ENCODE results near the gene GALNT2.

Gene GALNT2

DNA sequence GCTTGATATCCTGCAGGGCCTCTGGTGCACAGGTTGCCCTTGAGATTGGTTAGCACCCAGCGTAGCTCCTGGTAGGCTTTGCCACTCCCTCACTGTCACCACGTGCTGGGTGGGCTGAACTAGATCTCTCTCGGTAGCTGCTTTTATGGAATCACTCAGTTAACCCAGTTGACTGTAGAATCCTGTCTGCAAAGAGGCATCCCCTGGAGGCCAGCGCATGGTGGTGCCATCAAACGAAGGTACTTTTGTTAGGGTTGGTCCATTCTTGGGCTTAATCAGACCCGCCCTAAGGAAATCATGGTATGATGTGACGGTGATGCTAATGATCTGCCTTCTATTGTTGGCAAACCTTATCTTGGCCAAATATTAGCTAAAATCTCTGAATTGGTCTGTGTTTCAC lies 153.4 kb downstream of the GALNT2 start:
- DNase-seq: no peak

DNA sequence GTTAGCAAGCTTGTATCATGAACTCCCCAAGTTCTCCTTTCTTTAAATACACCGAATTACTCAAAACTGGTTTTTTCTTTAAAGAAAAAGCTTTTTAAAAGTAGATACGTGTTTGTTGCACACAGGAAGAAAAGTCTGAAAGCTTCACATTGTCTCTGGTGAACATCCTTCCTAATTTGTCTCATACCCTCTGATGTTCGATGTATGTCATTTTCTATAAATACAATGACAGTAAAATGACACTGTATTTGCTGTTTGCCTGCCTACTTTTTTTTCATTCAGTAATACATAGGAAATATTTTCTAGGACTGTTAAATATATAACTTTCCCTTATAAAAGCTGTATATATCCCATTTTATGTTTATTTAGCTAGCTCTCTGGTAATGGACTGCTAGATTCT lies 153.9 kb downstream of the GALNT2 start:
- DNase-seq: no peak

DNA sequence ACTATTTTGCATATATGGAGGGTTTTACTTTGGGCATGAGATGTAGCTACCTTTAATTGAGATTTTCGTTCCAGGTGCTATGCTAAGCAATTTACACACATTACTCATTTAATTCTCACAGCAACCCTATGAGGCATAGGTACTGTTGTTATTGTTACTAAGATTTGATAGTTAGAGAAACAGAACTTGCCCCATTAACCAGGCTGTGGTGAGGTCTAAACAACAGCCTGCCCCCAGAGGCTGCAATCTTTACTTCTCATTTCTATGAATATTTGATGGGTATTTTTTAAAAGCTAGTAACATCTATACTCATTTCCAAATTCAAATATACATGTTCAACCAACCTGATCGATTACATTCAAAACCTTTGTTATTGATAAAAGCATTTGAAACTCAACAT lies 155.6 kb downstream of the GALNT2 start:
- no peak for DNase-seq

DNA sequence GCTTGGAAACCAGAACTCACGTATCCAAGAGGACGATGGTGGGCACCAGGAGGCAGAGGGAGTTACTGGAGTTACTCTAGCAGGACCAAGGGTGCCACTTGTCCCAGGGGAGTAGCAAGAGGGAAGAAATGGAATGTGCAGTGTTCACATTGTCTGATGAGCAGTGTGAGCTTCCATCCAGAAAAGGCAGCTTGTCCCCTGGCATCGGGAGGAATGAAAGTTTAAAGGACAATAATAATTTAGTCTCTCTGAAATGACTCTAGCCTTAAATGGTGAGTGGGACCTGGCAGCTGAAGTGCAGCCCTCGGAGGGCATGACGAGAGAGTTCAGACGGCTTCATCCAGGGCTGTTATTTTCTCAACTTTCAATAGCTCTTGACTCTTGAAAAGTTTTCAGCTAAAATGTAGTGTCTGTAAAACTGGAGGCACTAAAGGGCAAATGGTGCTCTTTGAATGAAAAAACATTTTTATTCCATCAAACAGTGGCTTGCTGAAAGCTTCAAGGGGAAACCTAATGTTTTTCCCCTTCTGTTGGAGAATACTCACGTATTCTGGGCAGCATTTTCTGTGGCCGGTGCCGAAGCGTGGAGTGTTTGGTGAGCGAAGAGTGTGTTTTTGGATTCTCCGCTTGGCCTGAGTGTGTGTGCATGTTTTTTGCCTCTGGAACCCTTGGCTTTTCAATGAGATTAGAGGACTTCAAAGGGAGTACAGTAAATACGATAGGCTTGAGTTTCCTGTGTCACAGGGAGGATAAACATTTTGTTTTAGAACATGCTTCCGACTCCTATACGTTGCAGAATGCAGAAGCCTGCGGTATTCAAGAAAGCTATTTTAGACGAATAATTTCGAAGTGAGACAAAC lies 157.3 kb downstream of the GALNT2 start:
- no peak for DNase-seq

DNA sequence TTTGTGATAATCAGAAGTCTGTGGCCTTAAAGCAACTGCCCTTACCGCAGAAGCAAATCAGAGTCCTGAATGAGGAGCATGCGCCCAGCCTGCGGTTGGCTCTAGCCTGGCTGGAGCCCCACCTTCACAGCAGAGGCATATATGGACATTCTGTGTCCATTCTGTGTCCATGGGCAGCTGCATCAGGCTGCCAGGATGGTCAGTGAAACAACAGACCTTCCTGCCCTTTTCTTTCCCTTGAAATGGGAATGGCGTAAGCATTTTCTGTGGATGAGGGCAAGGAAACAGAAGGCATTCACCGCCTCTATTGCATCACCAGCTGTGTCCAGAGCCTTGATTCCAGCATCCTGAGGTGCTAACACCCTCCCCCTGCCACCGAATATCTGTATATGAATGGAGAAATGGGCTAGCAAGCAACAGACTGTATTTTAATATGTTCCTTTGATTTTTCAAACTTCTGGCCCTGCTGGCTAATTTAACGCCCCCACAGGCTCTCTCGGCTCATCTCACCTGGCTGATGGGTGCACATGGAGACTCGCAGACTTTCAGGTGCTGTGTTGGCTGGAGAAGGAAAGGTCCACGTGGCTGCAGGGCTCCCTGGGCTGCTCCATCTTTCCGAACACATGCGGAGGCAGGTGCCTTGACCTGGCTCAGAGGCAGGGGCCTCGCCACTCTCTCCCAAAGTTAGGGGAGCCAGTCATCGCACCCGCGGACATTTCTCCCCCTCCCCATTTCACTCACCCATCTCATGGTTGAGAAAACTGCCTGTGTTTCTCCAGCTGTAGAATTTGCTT lies 159.2 kb downstream of the GALNT2 start:
- DNase-seq: no peak

DNA sequence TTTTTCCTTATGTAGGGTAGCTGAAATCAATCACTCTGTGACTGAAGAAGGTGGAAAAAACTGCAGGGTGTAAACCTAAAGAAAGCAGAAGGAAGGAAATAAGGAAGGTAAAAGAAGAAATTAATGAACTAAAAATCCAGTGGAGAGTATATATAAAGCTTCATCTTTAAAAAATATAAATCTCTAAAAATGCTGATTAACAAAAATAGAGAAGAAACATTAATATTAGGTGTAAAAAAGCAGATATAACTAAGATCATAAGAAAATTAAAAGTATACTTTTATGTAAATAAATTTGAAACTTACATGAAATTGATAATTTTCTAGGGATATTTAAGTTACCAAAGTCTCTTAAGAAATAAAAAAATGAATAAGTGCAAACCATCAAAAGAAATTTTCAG lies 159.8 kb downstream of the GALNT2 start:
- DNase-seq: no peak

DNA sequence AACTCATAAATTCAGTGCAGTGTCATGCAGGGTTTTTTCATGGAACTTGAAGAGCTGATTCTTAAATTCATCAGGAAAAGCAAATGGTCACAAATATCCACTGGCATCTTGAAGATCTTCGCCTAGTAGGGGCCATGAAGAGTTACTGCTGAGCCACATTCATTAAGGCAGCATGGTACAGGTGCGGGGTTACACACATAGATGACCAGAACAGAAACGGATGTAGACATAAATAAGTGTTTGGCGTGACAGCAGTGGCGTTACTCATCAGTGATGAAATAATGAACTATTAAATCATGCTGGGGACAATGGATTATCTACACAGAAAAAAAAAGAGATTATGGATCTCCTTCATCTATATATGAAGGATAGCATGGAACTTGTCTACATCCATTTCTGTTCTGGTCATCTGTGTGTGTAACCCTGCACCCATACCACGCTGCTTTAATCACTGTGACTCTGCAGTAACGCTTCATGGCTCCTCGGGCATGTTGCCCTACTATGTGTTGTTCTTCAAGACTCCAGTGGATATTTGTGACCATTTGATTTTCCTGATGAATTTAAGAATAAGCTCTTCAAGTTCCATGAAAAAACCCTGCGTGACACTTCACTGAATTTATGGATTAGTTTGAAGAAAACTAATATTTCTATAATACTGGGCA lies 161.3 kb downstream of the GALNT2 start:
- DNase-seq: no peak

DNA sequence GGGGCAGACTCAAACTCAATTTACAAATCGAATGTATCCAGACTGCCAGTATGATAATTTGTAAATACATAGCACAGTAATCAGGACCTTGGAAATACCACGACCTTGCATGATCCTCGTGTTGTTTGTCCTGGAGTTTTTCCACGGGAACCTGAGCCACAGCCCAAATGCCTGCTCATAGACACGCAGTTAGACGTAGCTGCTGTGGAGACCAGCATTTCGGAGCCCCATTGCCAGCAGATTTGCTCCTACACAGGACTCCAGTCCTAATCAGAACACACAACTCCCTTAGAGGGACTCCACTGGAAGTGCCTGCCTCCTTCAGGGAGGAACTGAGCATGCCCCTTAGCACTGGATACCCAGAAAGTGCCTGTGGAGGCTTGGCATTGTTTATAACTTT lies 163.2 kb downstream of the GALNT2 start:
- no peak for DNase-seq

DNA sequence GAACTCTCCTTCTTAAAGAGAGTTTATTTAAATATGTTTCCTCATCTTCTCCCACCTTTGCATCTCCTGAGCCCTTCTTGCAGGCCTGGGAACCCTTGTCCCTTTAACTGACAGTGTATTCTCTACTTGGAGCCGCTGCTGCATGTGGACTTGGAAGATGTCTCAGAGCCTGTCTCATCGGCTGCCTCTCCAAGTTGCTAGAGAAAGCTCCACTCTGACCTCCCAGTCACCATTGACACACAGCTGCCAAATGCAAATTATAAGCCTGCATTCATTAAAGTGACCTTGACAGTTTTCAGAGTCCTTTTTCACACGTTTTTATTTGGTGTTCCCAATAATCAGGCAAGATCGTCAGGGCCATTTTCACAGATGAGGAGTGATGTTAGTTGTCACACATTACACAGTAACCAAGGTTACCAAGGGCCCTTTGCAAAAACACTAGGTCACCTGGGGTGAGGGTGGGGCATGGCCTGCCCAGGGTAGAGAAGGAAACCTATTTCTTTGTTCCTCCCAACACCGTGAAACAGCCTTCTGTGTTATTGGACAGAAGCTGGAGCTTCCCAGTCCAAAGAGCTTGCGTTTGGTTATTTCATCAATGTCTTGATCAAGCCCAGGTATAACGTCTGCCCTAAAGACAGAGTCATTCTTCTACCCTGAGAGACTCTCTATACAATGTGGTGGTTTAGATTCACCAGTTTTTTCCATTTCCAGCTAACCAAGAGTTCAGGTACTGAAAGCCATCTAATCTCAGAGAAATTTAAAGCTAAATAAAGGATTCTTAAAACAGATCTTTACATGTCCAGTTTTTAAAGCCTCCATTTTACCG lies 164.1 kb downstream of the GALNT2 start:
- no peak for DNase-seq

DNA sequence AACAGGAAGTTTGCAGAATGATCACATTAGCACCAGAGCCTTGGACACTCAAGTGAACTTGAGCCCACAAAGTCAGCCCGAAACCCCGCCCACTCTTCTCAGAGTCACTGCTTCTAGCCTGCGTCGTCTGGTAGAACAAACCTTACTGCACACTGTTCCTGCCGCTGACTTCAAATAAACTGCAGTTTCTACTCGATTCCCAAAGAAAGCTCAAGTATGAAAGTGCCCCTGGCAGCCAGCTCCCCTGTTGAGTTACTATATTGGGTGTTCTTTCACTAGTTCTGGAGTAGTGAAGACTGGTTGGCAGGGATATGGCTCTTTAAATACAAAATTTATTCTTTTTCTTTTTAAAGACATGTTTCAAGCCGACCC lies 164.7 kb downstream of the GALNT2 start:
- no peak for DNase-seq

DNA sequence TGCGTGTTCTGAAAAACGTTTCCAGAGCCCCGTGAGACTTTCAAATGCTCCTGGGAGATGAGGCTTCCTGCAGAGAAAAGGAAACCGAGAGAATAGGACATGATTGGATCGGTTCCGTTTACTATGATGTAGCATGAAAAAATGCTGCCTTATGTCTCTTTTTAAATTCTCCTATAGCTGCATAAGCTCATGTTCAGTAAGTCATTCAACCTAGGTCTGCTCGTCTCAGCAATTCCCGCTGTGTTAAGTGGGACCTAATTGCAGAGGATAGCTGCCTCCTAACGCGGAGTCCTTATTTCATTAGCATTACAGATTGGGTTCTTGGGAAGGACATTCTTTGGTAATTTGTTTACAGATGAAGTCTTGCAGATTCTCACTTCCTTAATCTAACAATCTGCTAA lies 165.3 kb downstream of the GALNT2 start:
- no peak for DNase-seq

DNA sequence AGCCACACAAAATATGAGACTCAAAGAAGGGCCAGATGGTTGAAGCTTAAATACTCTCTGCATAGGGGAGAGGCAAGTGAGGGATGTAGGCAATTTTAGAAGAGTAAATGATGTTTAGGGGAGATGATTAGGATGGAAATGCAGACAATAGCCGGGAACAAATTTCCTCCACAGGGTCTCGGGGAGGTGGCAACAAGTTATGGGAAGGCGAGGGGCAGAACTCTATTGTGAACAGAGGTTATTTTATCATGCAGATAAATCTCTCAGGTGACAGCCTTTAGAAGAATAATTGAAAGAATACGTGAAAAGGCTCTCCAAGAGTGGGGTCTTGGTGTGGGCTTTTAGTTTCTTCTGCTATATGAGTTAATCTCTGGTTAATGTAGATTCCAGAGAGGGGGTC lies 166.7 kb downstream of the GALNT2 start:
- no peak for DNase-seq

DNA sequence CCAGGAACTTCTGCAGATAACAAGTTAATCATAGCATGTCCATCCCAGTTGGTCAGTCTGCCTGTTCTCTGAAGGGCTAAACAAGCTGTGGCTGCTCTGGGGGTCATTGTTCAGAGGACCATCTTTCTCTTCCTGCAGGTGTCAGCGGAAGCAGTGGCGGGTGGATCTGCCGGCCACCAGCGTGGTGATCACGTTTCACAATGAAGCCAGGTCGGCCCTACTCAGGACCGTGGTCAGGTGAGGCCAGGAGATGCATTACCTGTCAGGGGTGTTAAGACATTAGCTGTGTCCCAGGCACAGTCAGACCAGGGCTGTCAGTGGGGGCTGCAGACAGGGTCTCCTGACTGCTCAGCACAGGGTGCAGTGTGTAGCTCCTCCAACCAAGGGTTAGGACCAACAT lies 168.8 kb downstream of the GALNT2 start:
- DNase-seq: no peak

DNA sequence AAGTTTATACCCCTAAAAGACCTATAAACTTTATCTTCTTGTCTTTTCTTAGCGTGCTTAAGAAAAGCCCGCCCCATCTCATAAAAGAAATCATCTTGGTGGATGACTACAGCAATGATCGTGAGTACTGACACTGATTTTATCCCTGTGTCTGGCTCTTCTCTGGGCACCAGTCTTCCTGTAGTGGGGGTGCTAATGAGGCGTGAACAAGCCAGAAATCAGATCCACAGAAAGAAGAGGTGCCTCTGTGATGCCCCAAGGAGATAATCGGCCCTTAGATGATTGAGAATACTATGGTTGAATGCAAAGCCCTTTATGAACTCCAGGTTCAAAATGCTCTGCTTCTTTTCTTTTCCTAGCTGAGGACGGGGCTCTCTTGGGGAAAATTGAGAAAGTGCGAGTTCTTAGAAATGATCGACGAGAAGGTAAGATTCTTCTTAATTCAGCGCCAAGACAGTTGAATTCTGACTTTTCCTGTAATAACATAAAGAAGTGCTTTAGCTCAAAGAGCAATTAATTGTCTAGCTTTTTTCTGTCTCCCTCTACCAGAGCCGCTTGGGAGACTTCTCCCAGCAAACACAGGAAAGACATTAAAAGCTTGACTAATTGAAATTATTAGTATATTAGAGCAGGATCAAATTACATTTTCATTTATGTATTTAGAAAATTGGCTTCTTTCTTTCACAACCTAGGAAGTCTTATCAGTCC lies 169.4 kb downstream of the GALNT2 start:
- no peak for DNase-seq

DNA sequence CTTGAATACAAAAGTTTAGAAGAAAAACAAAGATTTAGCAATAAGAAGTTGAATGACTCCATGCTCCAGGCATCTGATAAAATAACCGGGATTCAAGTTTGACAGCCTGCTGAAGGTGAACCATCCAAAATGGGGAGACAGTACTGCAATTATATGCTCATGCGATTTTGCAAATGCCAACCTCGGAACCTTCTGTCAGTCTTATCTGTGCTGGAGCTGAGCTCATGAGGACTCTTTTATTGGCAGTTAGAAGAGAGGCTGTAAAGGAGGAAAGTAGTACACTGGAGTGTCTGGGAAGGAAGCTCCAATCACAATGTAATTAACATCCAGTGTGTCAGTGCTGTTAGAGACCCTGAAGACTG lies 170.0 kb downstream of the GALNT2 start:
- DNase-seq: no peak

DNA sequence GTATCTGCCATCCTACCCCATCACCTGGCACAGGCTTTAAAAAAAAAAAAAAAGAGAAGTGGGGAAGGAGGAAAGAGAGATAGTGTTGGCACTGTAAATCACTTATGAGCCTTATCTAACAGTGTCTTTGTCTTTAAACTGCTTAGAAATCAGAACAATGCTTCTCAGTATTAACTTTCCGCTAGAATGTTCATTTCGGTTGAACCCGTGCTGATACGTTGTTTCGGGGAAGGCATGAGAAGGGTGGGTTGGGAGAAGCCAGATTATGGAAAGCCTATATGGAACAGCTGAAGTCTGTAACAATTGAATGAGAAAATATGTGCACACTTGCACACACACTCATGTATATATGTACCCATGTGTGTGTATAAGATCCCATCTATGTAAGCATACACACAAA lies 170.8 kb downstream of the GALNT2 start:
- no peak for DNase-seq

DNA sequence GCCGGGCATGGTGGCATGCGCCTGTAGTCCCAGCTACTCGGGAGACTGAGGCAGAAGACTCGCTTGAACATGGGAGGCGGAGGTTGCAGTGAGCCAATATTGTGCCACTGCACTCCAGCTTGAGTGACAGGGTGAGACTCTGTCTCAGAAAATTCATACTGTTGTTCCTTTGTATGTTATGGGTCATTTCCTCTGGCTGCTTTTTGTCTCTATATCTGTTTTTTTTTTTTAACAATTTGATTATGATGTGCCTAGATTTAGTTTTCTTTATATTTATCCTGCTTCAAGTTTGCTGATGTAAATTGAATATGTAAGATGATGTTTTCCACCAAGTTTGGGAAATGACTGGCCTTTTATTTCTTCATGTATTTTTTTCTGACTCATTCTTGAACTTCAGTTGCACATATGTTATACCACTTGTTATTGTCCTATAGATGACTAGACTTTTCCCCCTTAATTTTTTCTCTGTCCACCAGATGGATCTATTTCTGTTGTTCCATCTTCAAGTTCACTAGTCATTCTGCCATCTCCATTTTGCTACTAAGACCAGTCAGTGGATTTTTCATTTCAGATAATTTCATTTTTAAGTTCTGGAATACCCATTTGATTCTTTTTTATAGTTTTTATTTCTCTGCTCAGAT lies 173.5 kb downstream of the GALNT2 start:
- no peak for DNase-seq

DNA sequence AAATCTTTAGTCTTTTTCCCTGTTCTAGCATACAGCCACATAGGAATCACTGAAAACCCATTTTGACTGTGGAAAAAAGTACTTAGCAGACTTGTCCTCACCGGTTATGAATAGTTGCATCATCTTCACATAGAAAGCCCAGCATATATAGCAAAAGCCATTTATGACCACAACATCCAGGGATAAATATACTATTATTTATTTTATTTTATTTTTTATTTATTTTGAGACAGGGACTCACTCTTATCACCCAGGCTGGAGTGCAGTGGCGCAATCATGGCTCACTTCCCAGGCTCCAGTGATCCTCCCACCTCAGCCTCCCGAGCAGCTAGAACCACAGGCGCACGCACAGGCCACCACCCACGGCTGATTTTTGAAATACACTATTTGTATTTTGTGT lies 175.3 kb downstream of the GALNT2 start:
- no peak for DNase-seq

DNA sequence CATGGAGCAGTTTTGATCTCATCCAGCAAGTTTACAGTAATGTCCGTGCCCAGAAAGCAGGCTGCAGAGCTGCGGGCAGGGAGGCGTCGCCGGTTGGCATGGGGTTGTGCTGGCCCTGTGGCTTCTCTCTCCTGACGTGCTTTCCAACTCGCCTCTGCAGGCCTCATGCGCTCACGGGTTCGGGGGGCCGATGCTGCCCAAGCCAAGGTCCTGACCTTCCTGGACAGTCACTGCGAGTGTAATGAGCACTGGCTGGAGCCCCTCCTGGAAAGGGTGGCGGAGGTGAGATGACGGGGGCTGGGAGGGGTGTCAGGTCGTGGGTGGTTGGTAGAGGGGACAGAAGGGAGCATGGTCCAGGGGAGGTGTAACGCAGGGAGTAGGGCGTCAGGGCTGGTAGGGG lies 176.1 kb downstream of the GALNT2 start:
- no peak for DNase-seq

DNA sequence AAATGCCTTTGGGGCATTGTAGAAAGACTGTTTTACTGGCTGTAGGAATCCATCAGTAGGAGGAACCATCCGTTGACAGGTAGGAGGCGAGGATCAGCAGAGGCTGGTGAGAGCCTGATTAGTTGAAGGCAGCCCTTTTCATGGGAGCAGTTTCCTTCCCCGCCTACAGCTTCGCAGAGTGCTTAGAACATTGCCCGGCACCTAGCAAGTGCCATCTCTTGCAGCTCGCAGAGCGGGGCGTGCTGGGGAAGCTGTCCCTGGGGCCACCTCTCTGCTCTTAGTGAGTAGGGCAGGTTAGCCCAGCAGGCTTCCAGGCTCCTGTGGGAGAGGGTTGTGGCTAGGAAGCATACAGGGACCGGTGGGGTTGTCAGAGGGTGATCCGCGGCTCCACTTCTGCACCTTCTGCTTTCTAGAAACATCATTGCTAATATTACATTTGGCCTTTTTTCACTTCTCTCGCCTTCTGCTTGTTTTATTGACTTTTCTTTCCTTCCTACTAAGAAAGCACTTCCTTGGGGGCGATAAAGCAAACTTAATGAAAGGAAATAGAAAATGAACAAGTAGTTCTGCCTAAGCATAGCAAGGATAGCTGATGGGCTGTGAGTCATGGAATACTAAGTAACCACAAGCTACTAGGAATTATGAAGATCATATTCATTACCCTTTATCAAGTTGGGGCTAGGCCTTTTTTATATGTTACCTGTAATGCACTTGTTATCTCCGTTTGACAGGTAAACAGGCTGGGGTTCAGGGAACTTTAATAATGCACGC lies 176.7 kb downstream of the GALNT2 start:
- no peak for DNase-seq

DNA sequence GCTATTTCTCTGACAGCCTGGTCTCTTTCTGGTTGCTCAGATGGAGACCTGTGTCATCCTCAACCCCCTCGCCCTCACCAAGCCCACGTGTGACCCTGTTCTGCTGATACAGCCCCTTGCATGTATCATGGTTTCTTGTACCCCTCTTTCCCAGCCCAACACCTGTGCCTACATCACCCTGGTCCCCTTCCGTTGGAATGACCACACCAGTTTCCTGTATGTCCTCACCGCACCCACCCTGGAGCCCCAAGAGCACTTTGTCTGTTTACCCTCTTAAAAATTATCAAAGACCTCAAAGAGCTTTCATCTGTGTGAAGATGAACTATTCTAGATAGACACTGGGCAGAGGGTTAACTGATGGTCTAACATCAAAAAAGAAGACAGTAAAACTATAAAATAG lies 179.5 kb downstream of the GALNT2 start:
- no peak for DNase-seq
